GM21526 (cell line): ENCODE results near the gene ERVH48-1.
"Not testable (repeated sequence)": the region's sequence is repeated elsewhere in the genome, so short reads cannot be mapped to it uniquely, and the experiment has no call there.

Experiments
- ATAC-seq: cut with Tn5 transposase; IDR thresholded peaks from one replicate; pipeline ENCODE4 v1.9.1; 2021; ENCODE audit warnings: moderate library complexity; ENCODE audit not compliant: unreplicated experiment, low FRiP score

The ERVH48-1 gene

GRCh38 chr21:42908484-42908883, 16.9 kb downstream of the ERVH48-1 start:
- not testable (repeated sequence) for ATAC-seq

GRCh38 chr21:42906233-42906632, 19.2 kb downstream of the ERVH48-1 start:
- ATAC-seq = no peak

GRCh38 chr21:42905195-42905594, 20.2 kb downstream of the ERVH48-1 start:
- no peak for ATAC-seq

- ATAC-seq = no peak
Observed at GRCh38 chr21:42903817-42904216, 21.6 kb downstream of the ERVH48-1 start.

GRCh38 chr21:42900446-42900845, 25.0 kb downstream of the ERVH48-1 start:
- no peak for ATAC-seq

- peak; percentile 82 for ATAC-seq
Observed at GRCh38 chr21:42892931-42893755, 32.3 kb downstream of the ERVH48-1 start, which contains the start of gene NDUFV3. Gene NDUFV3 (plus strand): TSS chr21:42893309. CDS start chr21:42893334, 25 bp downstream.

GRCh38 chr21:42892582-42892930, 32.9 kb downstream of the ERVH48-1 start:
- ATAC-seq = no peak

- no peak for ATAC-seq
Observed at GRCh38 chr21:42887326-42887725, 38.1 kb downstream of the ERVH48-1 start.

GRCh38 chr21:42883921-42884320, 41.5 kb downstream of the ERVH48-1 start:
- no peak for ATAC-seq

GRCh38 chr21:42880352-42880751, 45.1 kb downstream of the ERVH48-1 start:
- no peak for ATAC-seq

GRCh38 chr21:42878993-42879787, 46.2 kb downstream of the ERVH48-1 start, which contains the start of gene WDR4:
Gene WDR4 (minus strand): TSS chr21:42879539. CDS start chr21:42879495, 44 bp downstream.
- peak; percentile 77 for ATAC-seq

- ATAC-seq = peak; percentile 24
Observed at GRCh38 chr21:42878678-42878992, 46.8 kb downstream of the ERVH48-1 start.

- ATAC-seq = not testable (repeated sequence)
Observed at GRCh38 chr21:42875811-42876210, 49.6 kb downstream of the ERVH48-1 start.

- ATAC-seq = no peak
Observed at GRCh38 chr21:42873096-42873495, 52.3 kb downstream of the ERVH48-1 start.

- no peak for ATAC-seq
Observed at GRCh38 chr21:42868196-42868595, 57.2 kb downstream of the ERVH48-1 start.
